ENCODE results near the gene OGFOD3.
A peak's percentile ranks its signal among the peaks of the same experiment; 100 is the strongest.
"Not testable (repeated sequence)": the region's sequence is repeated elsewhere in the genome, so short reads cannot be mapped to it uniquely, and the experiment has no call there.

OGFOD3 gene

GRCh38 chr17:82371333-82372248, 46.8 kb downstream of the OGFOD3 start, which contains the start of gene UTS2R:
Gene UTS2R (plus strand): TSS chr17:82371765. CDS start chr17:82374325, 2,560 bp downstream.
- DNase-seq = no peak

- no peak for DNase-seq
These were observed 47.7 kb downstream of the OGFOD3 start for GRCh38 chr17:82370471-82371332.

- DNase-seq = no peak
These were observed 49.2 kb downstream of the OGFOD3 start for GRCh38 chr17:82369211-82369610.

GRCh38 chr17:82367724-82368524, 50.5 kb downstream of the OGFOD3 start:
- DNase-seq = no peak

- DNase-seq = no peak
These were observed 51.6 kb downstream of the OGFOD3 start for GRCh38 chr17:82366749-82367148.

- no peak for DNase-seq
These were observed 52.6 kb downstream of the OGFOD3 start for GRCh38 chr17:82365606-82366295.

- DNase-seq = no peak
These were observed 56.3 kb downstream of the OGFOD3 start for GRCh38 chr17:82361885-82362633.

GRCh38 chr17:82359451-82360074, 58.8 kb downstream of the OGFOD3 start:
- not testable (repeated sequence) for DNase-seq

GRCh38 chr17:82358465-82359350, 59.7 kb downstream of the OGFOD3 start, which contains the start of gene TEX19:
Gene TEX19 (plus strand): TSS chr17:82359247. CDS start chr17:82362151, 2,904 bp downstream.
- DNase-seq = no peak

GRCh38 chr17:82357394-82357793, 61.0 kb downstream of the OGFOD3 start:
- no peak for DNase-seq

GRCh38 chr17:82356845-82357355, 61.5 kb downstream of the OGFOD3 start:
- DNase-seq = no peak

GRCh38 chr17:82355770-82356427, 62.5 kb downstream of the OGFOD3 start:
- no peak for DNase-seq

GRCh38 chr17:82354804-82355308, 63.5 kb downstream of the OGFOD3 start:
- DNase-seq = no peak

GRCh38 chr17:82353484-82353883, 64.9 kb downstream of the OGFOD3 start:
- no peak for DNase-seq

GRCh38 chr17:82351713-82352488, 66.5 kb downstream of the OGFOD3 start:
- peak; percentile 70 for DNase-seq

GRCh38 chr17:82351254-82351712, 67.1 kb downstream of the OGFOD3 start:
- DNase-seq = no peak

GRCh38 chr17:82350182-82351030, 68.0 kb downstream of the OGFOD3 start:
- DNase-seq = no peak

All from NCI-H2081 treated with DMSO at 0.1 percent for 48 hours (cell line).